Panc1 (cell line): ENCODE results near the gene RHOXF2B. TPM values are rescaled to one million over a fixed set of nuclear protein-coding genes. Genes with fewer than 3 reads are reported as not detected.

Experiments used
- ATAC-seq: fragments of 200-7000 bp; cut with Tn5 transposase; 2 replicates; pipeline ENCODE4 v1.9.1; 2020; ENCODE audit warnings: mild to moderate bottlenecking, moderate library complexity
- BruUV-seq: library from RNA; stranded (reverse); fragments of 400-500 nt; replicated peaks from 2 replicates; lab custom pipeline; 2021; lab: Mats Ljungman, UMichigan
- CTCF ChIA-PET: fragments of 300-600 bp; sonication (Branson Sonifier 250); formaldehyde crosslinking; loops from one replicate; lab custom pipeline; 2022; ENCODE audit warnings: antibody characterized with exemption; lab: Charles Lee
- POLR2A ChIA-PET: fragments of 300-600 bp; sonication (Branson Sonifier 250); formaldehyde crosslinking; loops from one replicate; lab custom pipeline; 2022; ENCODE audit warnings: antibody characterized with exemption; lab: Charles Lee
- DNase-seq: peaks from one replicate; pipeline ENCODE4 v3.0.0-alpha.2; 2010; ENCODE audit warnings: low read depth, low spot score
- H3K27ac ChIP-seq: 2 replicates; pipeline ENCODE4 v1.5.1; 2011; ENCODE audit warnings: mild to moderate bottlenecking, low read length, inconsistent platforms
- H3K27me3 ChIP-seq: fragments of 200-500 bp; sonication (Bioruptor generic); 2 replicates; pipeline ENCODE4 v1.6.0; 2014; ENCODE audit warnings: low read length, inconsistent platforms; ENCODE audit not compliant: control insufficient read depth, insufficient read depth
- H3K36me3 ChIP-seq: fragments of 200-500 bp; sonication (Bioruptor generic); 2 replicates; pipeline ENCODE4 v1.5.1; 2014; ENCODE audit warnings: inconsistent platforms, mild to moderate bottlenecking, low read length, moderate library complexity; ENCODE audit not compliant: control insufficient read depth, insufficient read depth
- H3K4me1 ChIP-seq: 2 replicates; pipeline ENCODE4 v1.5.1; 2011; ENCODE audit warnings: inconsistent platforms, mild to moderate bottlenecking, low read length, moderate library complexity; ENCODE audit not compliant: control insufficient read depth, insufficient read depth
- H3K4me3 ChIP-seq, 2 experiments: 2 replicates each; pipeline ENCODE4 v1.5.1; 2011 to 2012; ENCODE audit warnings: low read depth in 2 of 2, low read length in 2 of 2, mild to moderate bottlenecking in 2 of 2, inconsistent platforms in 1 of 2, moderate library complexity in 1 of 2
- H3K9me3 ChIP-seq: fragments of 200-500 bp; sonication (Bioruptor generic); 2 replicates; pipeline ENCODE4 v1.5.1; 2014; ENCODE audit warnings: low read depth, mild to moderate bottlenecking, inconsistent platforms, low read length, moderate library complexity; ENCODE audit not compliant: control insufficient read depth, insufficient read depth
- POLR2AphosphoS5 ChIP-seq: IDR thresholded peaks from 2 replicates; pipeline ENCODE4 v1.6.1; 2012; ENCODE audit warnings: mild to moderate bottlenecking, low read depth, low read length, moderate library complexity
- REST ChIP-seq, 2 experiments: IDR thresholded peaks; 2 replicates each; pipeline ENCODE4 v1.6.1; 2011 to 2012; ENCODE audit warnings: low read depth in 2 of 2, control low read depth in 1 of 2, low read length in 1 of 2, mild to moderate bottlenecking in 1 of 2, moderate library complexity in 1 of 2; ENCODE audit not compliant: insufficient read depth in 1 of 2
- SIN3A ChIP-seq: IDR thresholded peaks from 2 replicates; pipeline ENCODE4 v1.6.1; 2012; ENCODE audit warnings: low read depth, mild to moderate bottlenecking, low read length, moderate library complexity, borderline replicate concordance; ENCODE audit not compliant: insufficient read depth
- TCF7L2 ChIP-seq: IDR thresholded peaks from 2 replicates; pipeline ENCODE4 v1.6.1; 2011; ENCODE audit warnings: mild to moderate bottlenecking, low read depth, low read length, inconsistent platforms
- in situ Hi-C: cut with HindIII; loops from 2 replicates; pipeline ENCODE4 v1.10.0; 2016; ENCODE audit warnings: low sequenced_read_pairs, low pct_unique_long_range_greater_than_20kb
- intact Hi-C: fragments of 100-400 bp; cut with micrococcal nuclease; formaldehyde crosslinking; loops from one replicate; pipeline ENCODE4 v1.10.0; 2022; ENCODE audit not compliant: unreplicated experiment
- total RNA-seq: library from RNA; stranded (reverse); gene quantifications from one replicate; pipeline ENCODE4 v1.2.1, GENCODE V29; 2021; ENCODE audit not compliant: unreplicated experiment
- TF ChIP-seq, protein P1 (sequence below): fragments of 450-650 bp; IDR thresholded peaks from 2 replicates; pipeline ENCODE4 v1.5.1; 2017; ENCODE audit warnings: mild to moderate bottlenecking

RHOXF2B gene
- total RNA-seq, 1 experiment from 2014 or later, result 0.10 TPM

DNA sequence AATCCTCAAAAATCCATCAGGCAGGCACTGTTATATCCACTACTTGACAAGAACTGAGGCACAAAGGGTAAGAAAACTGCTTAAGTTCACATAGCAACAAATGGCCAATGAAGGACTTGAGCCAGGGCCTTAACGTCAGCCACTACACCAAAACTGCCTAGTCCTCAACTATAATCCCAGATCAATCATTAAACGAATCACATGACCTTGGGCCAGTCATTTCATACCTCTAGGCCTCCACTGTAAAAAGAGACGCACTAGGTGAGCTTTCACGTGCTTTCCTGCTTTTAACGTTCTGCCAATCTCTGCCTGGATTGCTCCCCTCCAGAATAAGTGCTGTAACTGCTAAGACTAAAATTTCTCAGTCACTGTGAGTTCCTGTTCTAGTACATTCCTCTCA, 54.7 kb downstream of the RHOXF2B start:
- no TSS peak for BruUV-seq
- H3K27me3 ChIP-seq, result peaks cover 5% of the 10 kb centered on the region; the same call in 1 of the 2 replicates
- no peak overlapping the region for H3K27ac ChIP-seq
- no peak for ATAC-seq
- in situ Hi-C loops (no loop called here), intact Hi-C loops (no loop called here)
- no peaks in the 10 kb centered on the region for H3K36me3 ChIP-seq
- CTCF ChIA-PET, result no interaction called here
- H3K4me1 ChIP-seq, result no peaks in the 10 kb centered on the region
- no peaks in the 10 kb centered on the region for H3K9me3 ChIP-seq
- no peak overlapping the region for H3K4me3 ChIP-seq
- no peak for DNase-seq
- POLR2A ChIA-PET, result no interaction called here
- TF ChIP-seq, protein P1, sequence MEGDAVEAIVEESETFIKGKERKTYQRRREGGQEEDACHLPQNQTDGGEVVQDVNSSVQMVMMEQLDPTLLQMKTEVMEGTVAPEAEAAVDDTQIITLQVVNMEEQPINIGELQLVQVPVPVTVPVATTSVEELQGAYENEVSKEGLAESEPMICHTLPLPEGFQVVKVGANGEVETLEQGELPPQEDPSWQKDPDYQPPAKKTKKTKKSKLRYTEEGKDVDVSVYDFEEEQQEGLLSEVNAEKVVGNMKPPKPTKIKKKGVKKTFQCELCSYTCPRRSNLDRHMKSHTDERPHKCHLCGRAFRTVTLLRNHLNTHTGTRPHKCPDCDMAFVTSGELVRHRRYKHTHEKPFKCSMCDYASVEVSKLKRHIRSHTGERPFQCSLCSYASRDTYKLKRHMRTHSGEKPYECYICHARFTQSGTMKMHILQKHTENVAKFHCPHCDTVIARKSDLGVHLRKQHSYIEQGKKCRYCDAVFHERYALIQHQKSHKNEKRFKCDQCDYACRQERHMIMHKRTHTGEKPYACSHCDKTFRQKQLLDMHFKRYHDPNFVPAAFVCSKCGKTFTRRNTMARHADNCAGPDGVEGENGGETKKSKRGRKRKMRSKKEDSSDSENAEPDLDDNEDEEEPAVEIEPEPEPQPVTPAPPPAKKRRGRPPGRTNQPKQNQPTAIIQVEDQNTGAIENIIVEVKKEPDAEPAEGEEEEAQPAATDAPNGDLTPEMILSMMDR, result no peak
- TF ChIP-seq REST (IDR thresholded peaks at IDR 0.05; ENCODE audit: insufficient read depth in 1 of 2, low read depth in 2 of 2, low read length in 1 of 2), result no peak
- TF ChIP-seq POLR2AphosphoS5, result no peak
- no peak for TF ChIP-seq SIN3A
- TF ChIP-seq TCF7L2, result no peak

Other genes with a start within 250 kb of the RHOXF2B start
- gene UPF3B, start 224.7 kb downstream of the RHOXF2B start, total RNA-seq, result 27.8 TPM
- gene RNF113A, start 206.0 kb downstream of the RHOXF2B start, total RNA-seq, result 23.4 TPM
- 252 TPM for gene NDUFA1, start 205.9 kb downstream of the RHOXF2B start, total RNA-seq
- gene AKAP14, start 181.8 kb downstream of the RHOXF2B start, total RNA-seq, result 0.28 TPM
- gene NKAP, start 133.9 kb downstream of the RHOXF2B start, total RNA-seq, result 13.6 TPM
- 0.41 TPM for gene RHOXF1, start 38.2 kb upstream of the RHOXF2B start, total RNA-seq
- not detected for gene RHOXF2, start 80.9 kb upstream of the RHOXF2B start, total RNA-seq
- gene ZBTB33, start 173.1 kb upstream of the RHOXF2B start, total RNA-seq, result 21.5 TPM
- 0.31 TPM for gene TMEM255A, start 233.8 kb upstream of the RHOXF2B start, total RNA-seq